ELF-1 (cell line): ENCODE results near the gene LSMEM2.
"Not testable (repeated sequence)": the region's sequence is repeated elsewhere in the genome, so short reads cannot be mapped to it uniquely, and the experiment has no call there.

Source experiments
- DNase-seq: peaks from one replicate; pipeline ENCODE4 v3.0.0-alpha.2; 2016; ENCODE audit warnings: low read depth, low spot score

Gene LSMEM2

DNA sequence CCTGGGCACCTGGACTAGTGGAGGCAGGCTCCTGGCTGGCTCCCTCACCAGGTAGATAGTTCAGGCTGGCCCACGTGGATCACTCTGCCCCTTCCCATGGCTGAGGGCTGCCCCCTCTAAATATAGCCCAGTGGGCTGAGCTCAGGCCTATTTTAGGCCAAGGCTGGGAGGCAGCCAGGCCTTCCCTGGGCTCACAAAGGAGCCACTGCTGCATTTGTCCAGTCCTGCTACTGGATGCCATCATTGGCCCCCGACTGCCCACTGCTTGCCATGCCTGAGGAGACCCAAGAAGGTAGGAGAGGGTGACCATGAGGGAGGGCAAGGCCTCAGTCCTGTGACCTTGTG, at the start of gene LSMEM2:
Gene LSMEM2 (plus strand): TSS at position 208 of the 345 bp plus-strand sequence. CDS start 27 bp downstream, at position 235.
- DNase-seq, result no peak

DNA sequence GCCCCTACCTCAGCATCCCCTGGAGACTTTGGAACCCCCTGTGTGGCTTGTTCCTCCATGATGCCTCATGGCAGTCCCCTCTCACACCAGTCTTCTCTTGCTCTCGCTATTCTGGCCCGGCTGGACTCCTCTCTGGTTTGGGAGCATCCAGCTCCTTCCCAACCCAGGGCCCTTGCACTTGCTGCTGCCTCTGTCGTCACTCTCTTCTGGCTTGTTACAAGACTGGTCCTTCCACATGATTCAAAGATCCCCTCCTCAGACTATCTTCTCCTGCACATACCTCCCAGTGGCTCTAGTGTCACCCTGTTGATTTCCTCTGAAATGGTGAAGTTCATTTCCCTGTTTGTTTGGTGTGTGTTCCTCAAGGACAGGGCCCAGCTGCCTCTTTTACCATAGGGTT, 49.4 kb upstream of the LSMEM2 start:
- no peak for DNase-seq

GRCh38 chr3:50230104-50230793, 48.6 kb upstream of the LSMEM2 start:
- DNase-seq, result no peak

DNA sequence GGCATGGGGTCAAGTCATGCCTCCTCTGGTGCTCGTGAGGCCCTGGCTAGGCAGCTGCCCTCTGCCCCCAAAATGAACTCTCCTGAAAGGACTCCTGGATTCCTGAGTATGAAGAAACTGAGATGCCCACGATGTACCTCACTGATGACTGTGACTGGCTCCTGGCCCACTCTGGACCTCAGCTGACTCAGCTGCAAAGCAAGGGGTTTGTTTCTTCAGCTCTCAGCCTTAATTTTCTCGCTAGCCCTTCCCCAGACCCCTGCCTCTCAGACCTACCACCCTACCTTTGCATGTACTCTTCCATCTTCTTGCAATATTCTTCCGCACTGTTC, 48.1 kb upstream of the LSMEM2 start:
- no peak for DNase-seq

DNA sequence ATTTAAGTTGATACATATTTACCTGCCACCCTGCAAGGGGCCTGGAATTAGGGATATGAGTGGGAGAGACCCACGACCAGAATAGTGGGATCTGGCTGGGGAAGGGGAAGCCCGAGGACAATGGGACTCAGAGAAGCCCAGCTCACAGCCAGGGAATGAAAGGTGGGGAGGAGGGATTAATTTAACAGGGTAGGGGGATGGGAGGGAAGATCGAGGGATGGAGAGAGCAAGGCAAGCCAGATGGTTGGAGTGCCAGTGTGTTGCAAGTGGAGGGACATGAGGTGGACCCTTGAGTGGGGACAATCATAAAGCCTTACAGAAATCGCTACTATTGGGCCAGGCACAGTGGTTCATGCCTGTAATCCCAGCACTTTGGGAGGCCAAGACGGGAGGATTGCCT, 47.3 kb upstream of the LSMEM2 start:
- no peak for DNase-seq

GRCh38 chr3:50232303-50232702, 46.6 kb upstream of the LSMEM2 start:
- DNase-seq, result no peak

- no peak for DNase-seq
Measured at GRCh38 chr3:50233176-50233575, 45.7 kb upstream of the LSMEM2 start.

DNA sequence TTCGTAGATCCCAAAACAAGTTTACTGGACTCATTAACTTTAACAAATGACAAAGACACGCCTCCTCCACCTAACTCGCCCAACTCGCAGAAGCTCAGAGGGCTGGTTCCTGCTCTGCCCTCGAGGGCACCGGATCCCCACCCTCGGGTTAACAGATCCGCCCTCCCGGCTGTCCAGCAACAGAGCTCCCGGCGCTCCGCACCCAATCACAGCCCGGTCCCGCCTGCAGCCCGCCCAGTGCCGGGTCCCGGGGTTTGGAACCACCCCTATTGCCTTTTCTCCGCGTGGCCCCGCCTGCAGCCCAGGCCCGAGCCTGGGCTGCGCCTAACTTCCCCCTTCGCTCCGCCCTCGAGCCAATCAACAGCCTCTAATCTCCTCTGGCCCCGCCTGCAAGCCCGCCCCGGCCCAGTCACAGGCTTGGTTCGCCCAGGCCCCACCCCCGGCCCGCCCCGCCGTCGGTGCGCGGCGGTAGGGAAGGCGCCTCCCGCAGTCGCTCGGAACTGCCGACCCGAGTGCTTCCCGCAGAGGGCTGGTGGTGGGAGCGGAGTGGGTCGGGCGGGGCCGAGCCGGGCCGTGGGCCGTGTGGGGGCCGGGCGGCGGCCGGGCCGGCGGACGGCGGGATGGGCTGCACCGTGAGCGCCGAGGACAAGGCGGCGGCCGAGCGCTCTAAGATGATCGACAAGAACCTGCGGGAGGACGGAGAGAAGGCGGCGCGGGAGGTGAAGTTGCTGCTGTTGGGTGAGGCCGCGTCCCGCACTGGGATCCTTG, 43.0 kb upstream of the LSMEM2 start, which contains the start of gene GNAI2:
Gene GNAI2 (plus strand): TSS at position 489 of the 768 bp plus-strand sequence. CDS start 132 bp downstream, at position 621.
- peak; percentile 100 for DNase-seq

DNA sequence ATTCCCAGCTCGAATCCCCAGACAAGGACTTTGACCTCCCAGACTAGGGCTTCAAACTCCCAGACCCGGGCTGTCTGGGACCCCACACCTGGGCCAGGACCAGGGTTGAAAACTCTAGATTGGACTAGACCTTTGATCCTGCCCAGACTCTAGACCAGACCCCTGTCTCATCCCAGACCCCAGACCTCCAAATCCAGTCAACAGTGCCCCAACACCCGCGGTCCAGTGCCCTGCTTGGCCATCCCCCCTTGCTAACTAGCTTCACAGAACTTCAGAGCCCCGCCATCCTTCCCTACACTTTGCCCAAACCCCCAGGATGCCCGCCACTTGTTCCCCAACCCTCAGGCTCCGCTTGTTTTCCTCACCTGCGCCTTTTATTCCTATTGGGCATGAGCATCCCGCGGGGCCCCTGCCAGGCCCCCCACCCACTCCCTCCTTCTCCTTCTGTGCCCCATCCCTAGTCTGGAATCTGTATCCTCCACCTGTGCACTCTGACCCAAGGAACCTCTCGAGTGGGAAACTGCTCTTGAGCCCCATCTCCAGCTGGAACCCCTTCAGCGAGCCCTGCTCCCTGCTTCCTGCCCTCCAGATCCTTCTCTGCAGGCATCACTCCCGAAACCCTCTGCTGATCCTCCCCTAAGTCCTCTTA, 42.3 kb upstream of the LSMEM2 start:
- DNase-seq, result no peak

GRCh38 chr3:50237133-50237651, 41.7 kb upstream of the LSMEM2 start:
- DNase-seq, result peak; percentile 60

GRCh38 chr3:50237754-50238548, 40.9 kb upstream of the LSMEM2 start:
- peak; percentile 90 for DNase-seq

DNA sequence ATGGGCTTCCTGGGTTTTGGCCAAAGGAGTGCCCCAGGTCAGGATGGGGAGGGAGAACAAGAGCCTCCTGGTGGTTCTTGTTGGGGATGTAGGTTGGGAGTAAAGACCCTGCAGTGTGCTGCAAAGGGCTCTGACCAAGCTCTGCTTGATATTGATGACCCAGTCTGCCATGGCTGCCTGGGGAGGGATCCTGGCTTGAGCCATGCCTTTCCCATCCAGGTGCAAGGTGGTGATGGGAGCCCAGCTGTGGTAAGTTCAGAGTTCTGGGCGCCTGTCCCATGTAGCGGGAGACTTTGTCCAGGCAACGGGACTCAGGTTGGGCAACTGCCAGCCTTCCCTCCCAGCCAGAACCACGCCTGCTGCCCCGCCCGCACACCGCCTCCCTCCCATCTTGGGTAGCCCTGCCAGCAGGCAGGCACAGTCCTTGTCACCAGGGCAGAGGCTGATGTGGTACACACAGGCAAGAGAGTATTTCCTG, 40.3 kb upstream of the LSMEM2 start:
- DNase-seq, result no peak

- peak; percentile 45 for DNase-seq
Measured at GRCh38 chr3:50239649-50240048, 39.2 kb upstream of the LSMEM2 start.

DNA sequence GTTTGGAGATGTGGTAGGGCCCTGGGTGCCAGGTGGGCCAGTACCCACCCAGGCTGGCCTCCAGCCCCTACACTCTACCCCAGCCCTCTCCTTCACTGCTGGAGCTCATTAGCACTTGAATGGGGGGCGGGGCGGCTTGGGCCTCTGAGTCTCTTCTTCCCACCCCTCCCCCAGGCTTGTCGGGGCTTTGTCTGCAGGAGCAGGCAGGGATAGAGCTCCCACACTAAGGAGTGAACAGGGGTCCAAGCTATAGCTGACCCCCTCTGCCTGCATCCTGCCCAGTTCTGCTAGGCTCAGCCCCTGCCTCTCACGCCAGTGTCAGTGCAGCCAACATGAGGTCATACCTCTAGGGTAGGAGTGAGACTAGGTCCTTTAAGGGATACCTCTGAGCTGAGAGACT, 37.7 kb upstream of the LSMEM2 start:
- peak; percentile 95 for DNase-seq

DNA sequence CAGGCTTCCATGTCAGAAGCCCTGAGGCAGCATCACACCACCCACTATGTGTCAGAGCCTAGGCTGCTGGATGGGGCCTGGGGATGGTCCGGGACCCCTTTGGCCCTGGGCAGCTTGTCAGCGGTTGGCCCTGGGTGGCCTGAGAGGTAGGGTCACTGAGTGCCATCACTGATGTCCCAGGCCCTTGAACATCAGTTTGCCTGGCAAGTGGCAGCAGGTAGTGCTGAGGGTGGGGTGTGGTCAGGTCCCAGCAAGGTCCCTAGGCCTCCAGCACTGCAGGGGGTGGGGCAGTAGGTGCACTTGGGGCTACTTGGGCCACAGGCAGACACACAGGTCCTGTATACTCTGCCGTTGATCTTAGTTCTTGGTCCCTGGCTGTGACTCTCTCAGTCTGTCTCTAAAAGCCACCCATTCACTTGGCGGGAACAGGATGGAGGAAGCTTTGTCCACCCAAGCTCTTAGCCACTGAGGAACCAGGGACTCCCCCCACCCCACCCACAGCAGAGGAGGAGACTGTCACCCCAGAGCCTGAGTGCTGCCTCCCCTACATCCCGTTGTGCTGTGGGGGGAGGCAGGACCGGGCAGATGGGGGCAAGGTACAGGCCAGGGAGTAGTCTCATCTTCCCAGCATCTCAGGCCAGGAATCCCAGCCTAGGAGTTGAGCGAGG, 37.0 kb upstream of the LSMEM2 start:
- no peak for DNase-seq

DNA sequence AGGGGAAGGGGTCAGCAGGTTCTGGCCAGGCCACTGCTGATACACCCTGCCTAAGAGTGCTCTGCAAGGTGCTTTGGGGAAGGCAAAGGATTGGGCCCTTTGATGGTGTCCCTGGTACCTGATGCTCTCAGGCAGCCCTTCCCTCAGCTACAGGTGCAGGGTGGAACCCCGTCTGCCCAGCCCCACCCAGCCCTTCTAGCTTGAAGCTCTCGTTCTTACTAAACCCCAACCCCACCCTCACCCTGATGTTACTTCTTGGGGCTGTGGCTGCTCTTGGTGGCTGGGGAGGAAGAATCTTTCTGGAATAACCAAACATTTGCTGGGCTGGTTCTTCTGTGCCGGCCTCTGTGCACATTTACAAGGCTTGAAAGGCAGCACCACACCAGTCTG, 36.5 kb upstream of the LSMEM2 start:
- no peak for DNase-seq

DNA sequence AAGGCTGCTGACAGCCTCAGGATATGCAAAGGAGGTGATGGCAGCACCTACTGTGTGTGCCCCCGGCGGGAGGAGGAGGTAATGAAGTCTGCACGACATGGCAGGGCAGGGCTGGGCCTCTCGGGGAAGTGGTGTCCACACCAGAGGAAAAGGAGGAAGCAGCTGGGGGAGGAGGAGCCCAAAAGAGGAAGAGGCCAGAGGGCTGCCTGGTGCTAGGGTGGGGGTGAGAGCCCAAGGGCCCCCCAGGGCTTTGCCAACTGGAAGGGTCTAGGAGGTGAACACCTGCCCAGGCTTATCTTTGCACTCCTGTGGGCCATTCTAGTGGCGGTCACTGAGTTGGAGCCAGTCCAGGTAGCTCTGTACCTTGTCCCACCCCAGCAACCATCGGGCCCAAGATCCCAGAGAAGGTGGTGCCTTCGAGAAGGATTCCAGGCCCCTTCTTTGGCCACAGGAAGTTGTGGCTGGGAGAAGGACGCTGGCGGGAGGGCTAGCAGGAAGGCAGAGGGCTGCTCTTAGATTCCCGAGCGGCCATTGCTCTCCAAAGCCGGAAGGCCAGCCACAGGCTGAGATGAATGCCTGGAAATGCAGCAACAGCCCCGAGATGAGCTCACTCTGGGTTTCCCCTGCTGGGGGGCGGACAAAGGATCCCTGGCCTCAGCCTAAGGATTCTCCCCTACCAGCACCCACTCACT, 35.9 kb upstream of the LSMEM2 start:
- DNase-seq, result no peak

GRCh38 chr3:50243543-50243895, 35.4 kb upstream of the LSMEM2 start:
- DNase-seq, result no peak

- not testable (repeated sequence) for DNase-seq
Measured at GRCh38 chr3:50244813-50245212, 34.1 kb upstream of the LSMEM2 start.

DNA sequence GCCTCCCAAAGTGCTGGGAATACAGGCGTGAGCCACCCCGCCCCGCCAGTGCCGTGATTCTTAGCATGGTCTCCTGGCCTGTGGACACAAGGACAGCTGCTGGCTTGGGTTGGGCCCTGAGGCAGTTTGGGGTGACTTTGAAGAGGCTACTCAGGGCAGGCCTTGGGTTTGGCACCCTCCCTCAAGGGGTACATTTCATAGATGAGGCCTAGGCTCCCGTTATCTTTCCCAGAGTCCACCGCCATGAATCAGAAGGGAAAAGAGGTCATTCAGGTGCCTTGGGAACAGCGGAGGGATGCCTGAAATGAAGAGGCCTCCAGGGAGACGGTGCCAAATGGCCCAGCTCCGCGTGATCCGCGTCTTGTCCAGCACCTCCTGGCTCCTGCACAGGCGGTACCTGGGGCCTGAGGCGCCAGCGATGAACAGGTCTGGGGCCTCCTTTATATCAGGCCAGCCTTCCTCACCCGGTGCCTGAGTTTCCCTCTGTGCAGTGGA, 33.6 kb upstream of the LSMEM2 start:
- no peak for DNase-seq
